Measurements from ENCODE around the gene XYLT1. TPM values are rescaled to one million over a fixed set of nuclear protein-coding genes. Genes with fewer than 3 reads are reported as not detected.

XYLT1 gene
- total and polyA plus RNA-seq, 10 of the 15 experiments (the other 5 are each of a cell fraction or from before 2014, with no cell fraction given): 0.88 to 14.8 (median 5.8) TPM

DNA sequence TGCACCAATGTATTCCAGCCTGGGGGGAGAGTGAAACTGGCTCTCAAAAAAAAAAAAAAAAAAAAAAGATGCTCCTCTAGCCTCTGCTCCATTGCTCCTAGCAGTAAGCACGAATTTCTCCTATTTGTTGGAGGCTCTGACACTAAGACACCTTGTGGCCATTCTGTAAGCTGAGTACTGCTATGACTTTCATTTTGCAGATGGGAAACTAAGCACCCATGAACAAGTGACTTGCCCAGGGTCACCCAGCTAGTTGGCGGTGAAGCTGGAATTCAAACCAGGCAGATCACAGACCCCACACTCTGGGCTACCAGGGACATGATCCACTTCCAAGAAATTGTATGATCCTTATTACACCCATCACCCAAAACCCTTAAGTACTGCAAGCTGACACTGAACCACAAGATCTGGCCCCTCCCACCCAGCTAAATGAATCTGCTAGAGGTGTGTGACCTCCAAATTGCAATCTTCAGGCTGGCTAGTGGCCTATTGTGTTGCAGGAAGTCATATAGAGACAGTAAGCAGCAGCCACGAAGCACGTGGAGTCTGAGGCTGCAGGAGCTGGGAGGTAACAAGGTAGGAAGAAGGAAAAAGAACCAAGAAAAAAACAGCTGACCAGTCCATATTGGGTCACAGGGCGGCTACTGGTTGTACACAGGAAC lies 209.4 kb downstream of the XYLT1 start (continued):
- no peak for TF ChIP-seq CBX3 (IDR thresholded peaks at IDR 0.05; ENCODE audit: borderline replicate concordance, low read depth)
- no peak for TF ChIP-seq RCOR1 (conservative IDR thresholded peaks at IDR 0.05; ENCODE audit: low read depth, low read length)
- TF ChIP-seq, protein P1, sequence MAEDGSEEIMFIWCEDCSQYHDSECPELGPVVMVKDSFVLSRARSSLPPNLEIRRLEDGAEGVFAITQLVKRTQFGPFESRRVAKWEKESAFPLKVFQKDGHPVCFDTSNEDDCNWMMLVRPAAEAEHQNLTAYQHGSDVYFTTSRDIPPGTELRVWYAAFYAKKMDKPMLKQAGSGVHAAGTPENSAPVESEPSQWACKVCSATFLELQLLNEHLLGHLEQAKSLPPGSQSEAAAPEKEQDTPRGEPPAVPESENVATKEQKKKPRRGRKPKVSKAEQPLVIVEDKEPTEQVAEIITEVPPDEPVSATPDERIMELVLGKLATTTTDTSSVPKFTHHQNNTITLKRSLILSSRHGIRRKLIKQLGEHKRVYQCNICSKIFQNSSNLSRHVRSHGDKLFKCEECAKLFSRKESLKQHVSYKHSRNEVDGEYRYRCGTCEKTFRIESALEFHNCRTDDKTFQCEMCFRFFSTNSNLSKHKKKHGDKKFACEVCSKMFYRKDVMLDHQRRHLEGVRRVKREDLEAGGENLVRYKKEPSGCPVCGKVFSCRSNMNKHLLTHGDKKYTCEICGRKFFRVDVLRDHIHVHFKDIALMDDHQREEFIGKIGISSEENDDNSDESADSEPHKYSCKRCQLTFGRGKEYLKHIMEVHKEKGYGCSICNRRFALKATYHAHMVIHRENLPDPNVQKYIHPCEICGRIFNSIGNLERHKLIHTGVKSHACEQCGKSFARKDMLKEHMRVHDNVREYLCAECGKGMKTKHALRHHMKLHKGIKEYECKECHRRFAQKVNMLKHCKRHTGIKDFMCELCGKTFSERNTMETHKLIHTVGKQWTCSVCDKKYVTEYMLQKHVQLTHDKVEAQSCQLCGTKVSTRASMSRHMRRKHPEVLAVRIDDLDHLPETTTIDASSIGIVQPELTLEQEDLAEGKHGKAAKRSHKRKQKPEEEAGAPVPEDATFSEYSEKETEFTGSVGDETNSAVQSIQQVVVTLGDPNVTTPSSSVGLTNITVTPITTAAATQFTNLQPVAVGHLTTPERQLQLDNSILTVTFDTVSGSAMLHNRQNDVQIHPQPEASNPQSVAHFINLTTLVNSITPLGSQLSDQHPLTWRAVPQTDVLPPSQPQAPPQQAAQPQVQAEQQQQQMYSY (CRISPR knock-in tag; IDR thresholded peaks at IDR 0.05): no peak
- peak; percentile 21; the same call in 1 of the 2 replicates for TF ChIP-seq RAD21 (IDR thresholded peaks at IDR 0.05; ENCODE audit: insufficient read depth, low read depth, low read length)
- TF ChIP-seq, protein P2, sequence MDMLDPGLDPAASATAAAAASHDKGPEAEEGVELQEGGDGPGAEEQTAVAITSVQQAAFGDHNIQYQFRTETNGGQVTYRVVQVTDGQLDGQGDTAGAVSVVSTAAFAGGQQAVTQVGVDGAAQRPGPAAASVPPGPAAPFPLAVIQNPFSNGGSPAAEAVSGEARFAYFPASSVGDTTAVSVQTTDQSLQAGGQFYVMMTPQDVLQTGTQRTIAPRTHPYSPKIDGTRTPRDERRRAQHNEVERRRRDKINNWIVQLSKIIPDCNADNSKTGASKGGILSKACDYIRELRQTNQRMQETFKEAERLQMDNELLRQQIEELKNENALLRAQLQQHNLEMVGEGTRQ (IDR thresholded peaks at IDR 0.05; ENCODE audit: borderline replicate concordance, low read depth, low read length): no peak
- no peak for TF ChIP-seq KAT2A (conservative IDR thresholded peaks at IDR 0.05; ENCODE audit: control insufficient read depth, low read depth, low read length)
- TF ChIP-seq LARP7 (IDR thresholded peaks at IDR 0.05): no peak
- no peak for TF ChIP-seq MYC (IDR thresholded peaks at IDR 0.05; ENCODE audit: insufficient read depth, insufficient read length, insufficient replicate concordance, low read length, severe bottlenecking)
- TF ChIP-seq BCL11A (IDR thresholded peaks at IDR 0.05; ENCODE audit: low read depth, low read length): no peak
- no peak for TF ChIP-seq NR2F1 (conservative IDR thresholded peaks at IDR 0.05)
- peak in 1 of 2 experiments; percentile 51; a peak in 1 of 4 replicates for TF ChIP-seq BHLHE40 (IDR thresholded peaks at IDR 0.05; ENCODE audit: borderline replicate concordance in 1 of 2, low read depth in 2 of 2, low read length in 1 of 2)
- TF ChIP-seq KDM1A (IDR thresholded peaks at IDR 0.05; ENCODE audit: borderline replicate concordance): no peak
- TF ChIP-seq ZNF24 (IDR thresholded peaks at IDR 0.05): no peak
- no peak for TF ChIP-seq NFIC (IDR thresholded peaks at IDR 0.05; ENCODE audit: low read depth, low read length)
- 0 out of 2 replicates have a peak, but pooled peaks have one; percentile 5 for TF ChIP-seq NFYB (IDR thresholded peaks at IDR 0.05; ENCODE audit: insufficient read depth, low read depth, low read length)
- TF ChIP-seq, protein P3, sequence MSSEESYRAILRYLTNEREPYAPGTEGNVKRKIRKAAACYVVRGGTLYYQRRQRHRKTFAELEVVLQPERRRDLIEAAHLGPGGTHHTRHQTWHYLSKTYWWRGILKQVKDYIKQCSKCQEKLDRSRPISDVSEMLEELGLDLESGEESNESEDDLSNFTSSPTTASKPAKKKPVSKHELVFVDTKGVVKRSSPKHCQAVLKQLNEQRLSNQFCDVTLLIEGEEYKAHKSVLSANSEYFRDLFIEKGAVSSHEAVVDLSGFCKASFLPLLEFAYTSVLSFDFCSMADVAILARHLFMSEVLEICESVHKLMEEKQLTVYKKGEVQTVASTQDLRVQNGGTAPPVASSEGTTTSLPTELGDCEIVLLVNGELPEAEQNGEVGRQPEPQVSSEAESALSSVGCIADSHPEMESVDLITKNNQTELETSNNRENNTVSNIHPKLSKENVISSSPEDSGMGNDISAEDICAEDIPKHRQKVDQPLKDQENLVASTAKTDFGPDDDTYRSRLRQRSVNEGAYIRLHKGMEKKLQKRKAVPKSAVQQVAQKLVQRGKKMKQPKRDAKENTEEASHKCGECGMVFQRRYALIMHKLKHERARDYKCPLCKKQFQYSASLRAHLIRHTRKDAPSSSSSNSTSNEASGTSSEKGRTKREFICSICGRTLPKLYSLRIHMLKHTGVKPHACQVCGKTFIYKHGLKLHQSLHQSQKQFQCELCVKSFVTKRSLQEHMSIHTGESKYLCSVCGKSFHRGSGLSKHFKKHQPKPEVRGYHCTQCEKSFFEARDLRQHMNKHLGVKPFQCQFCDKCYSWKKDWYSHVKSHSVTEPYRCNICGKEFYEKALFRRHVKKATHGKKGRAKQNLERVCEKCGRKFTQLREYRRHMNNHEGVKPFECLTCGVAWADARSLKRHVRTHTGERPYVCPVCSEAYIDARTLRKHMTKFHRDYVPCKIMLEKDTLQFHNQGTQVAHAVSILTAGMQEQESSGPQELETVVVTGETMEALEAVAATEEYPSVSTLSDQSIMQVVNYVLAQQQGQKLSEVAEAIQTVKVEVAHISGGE (CRISPR knock-in tag; IDR thresholded peaks at IDR 0.05): no peak
- 0 out of 2 replicates have a peak, but pooled peaks have one; percentile 24 for TF ChIP-seq CBFB (IDR thresholded peaks at IDR 0.05; ENCODE audit: low read depth)
- TF ChIP-seq, protein P4, sequence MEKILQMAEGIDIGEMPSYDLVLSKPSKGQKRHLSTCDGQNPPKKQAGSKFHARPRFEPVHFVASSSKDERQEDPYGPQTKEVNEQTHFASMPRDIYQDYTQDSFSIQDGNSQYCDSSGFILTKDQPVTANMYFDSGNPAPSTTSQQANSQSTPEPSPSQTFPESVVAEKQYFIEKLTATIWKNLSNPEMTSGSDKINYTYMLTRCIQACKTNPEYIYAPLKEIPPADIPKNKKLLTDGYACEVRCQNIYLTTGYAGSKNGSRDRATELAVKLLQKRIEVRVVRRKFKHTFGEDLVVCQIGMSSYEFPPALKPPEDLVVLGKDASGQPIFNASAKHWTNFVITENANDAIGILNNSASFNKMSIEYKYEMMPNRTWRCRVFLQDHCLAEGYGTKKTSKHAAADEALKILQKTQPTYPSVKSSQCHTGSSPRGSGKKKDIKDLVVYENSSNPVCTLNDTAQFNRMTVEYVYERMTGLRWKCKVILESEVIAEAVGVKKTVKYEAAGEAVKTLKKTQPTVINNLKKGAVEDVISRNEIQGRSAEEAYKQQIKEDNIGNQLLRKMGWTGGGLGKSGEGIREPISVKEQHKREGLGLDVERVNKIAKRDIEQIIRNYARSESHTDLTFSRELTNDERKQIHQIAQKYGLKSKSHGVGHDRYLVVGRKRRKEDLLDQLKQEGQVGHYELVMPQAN (conservative IDR thresholded peaks at IDR 0.05): no peak
- no peak for TF ChIP-seq RAD51 (IDR thresholded peaks at IDR 0.05)
- TF ChIP-seq SIN3A (IDR thresholded peaks at IDR 0.05; ENCODE audit: low read depth, low read length): no peak

All from GM12878 (cell line).